ENCODE results near the gene GALNT17.
A peak's percentile ranks its signal among the peaks of the same experiment; 100 is the strongest.

The GALNT17 gene

GRCh38 chr7:71132127-71132376 lies at the start of gene GALNT17:
Gene GALNT17 (plus strand): TSS chr7:71132144.
- Histone ChIP-seq H3K9ac (ENCODE audit: low read length) (no peak within 1 kb of the TSS), H3K4me3 (ENCODE audit: low read length) (peak within 1 kb of the TSS; percentile 60), H3K36me3 (ENCODE audit: control insufficient read depth, insufficient read depth, low read length) (no peaks in the 10 kb centered on the region), H3K4me1 (ENCODE audit: control insufficient read depth, insufficient read depth, low read length) (peaks cover 3% of the 10 kb centered on the region), H3K27me3 (ENCODE audit: control insufficient read depth, insufficient read depth, low read length) (no peaks in the 10 kb centered on the region), H3K27ac (ENCODE audit: low read depth, low read length) (peak within 1 kb of the TSS; percentile 70)

- Histone ChIP-seq H3K4me1 (ENCODE audit: control insufficient read depth, insufficient read depth, low read length) (no peaks in the 10 kb centered on the region), H3K36me3 (ENCODE audit: control insufficient read depth, insufficient read depth, low read length) (no peaks in the 10 kb centered on the region), H3K27ac (ENCODE audit: low read depth, low read length) (no peak overlapping the region)
Measured at GRCh38 chr7:71095266-71095860, 36.6 kb upstream of the GALNT17 start.

GRCh38 chr7:71096351-71096750 lies 35.6 kb upstream of the GALNT17 start:
- Histone ChIP-seq H3K27me3 (ENCODE audit: control insufficient read depth, insufficient read depth, low read length) (no peaks in the 10 kb centered on the region), H3K36me3 (ENCODE audit: control insufficient read depth, insufficient read depth, low read length) (no peaks in the 10 kb centered on the region), H3K4me3 (ENCODE audit: low read length) (no peak overlapping the region), H3K27ac (ENCODE audit: low read depth, low read length) (no peak overlapping the region), H3K9ac (ENCODE audit: low read length) (no peak overlapping the region), H3K4me1 (ENCODE audit: control insufficient read depth, insufficient read depth, low read length) (no peaks in the 10 kb centered on the region)

More at GRCh38 chr7:71095266-71095860, 36.6 kb upstream of the GALNT17 start:
- no peak overlapping the region for H3K9ac ChIP-seq (ENCODE audit: low read length)
- no peak overlapping the region for H3K4me3 ChIP-seq (ENCODE audit: low read length)
- no peaks in the 10 kb centered on the region for H3K27me3 ChIP-seq (ENCODE audit: control insufficient read depth, insufficient read depth, low read length)

- Histone ChIP-seq H3K27ac (ENCODE audit: low read depth, low read length) (no peak overlapping the region), H3K9ac (ENCODE audit: low read length) (no peak overlapping the region), H3K27me3 (ENCODE audit: control insufficient read depth, insufficient read depth, low read length) (no peaks in the 10 kb centered on the region), H3K4me1 (ENCODE audit: control insufficient read depth, insufficient read depth, low read length) (no peaks in the 10 kb centered on the region), H3K4me3 (ENCODE audit: low read length) (no peak overlapping the region), H3K36me3 (ENCODE audit: control insufficient read depth, insufficient read depth, low read length) (no peaks in the 10 kb centered on the region)
Measured at GRCh38 chr7:71106226-71106625, 25.7 kb upstream of the GALNT17 start.

GRCh38 chr7:71112436-71112835 lies 19.5 kb upstream of the GALNT17 start:
- H3K9ac ChIP-seq (ENCODE audit: low read length), result no peak overlapping the region
- H3K36me3 ChIP-seq (ENCODE audit: control insufficient read depth, insufficient read depth, low read length), result no peaks in the 10 kb centered on the region
- H3K4me3 ChIP-seq (ENCODE audit: low read length), result no peak overlapping the region
- H3K4me1 ChIP-seq (ENCODE audit: control insufficient read depth, insufficient read depth, low read length), result no peaks in the 10 kb centered on the region
- no peaks in the 10 kb centered on the region for H3K27me3 ChIP-seq (ENCODE audit: control insufficient read depth, insufficient read depth, low read length)
- no peak overlapping the region for H3K27ac ChIP-seq (ENCODE audit: low read depth, low read length)

- Histone ChIP-seq H3K4me3 (ENCODE audit: low read length) (no peak overlapping the region), H3K9ac (ENCODE audit: low read length) (no peak overlapping the region), H3K4me1 (ENCODE audit: control insufficient read depth, insufficient read depth, low read length) (no peaks in the 10 kb centered on the region), H3K27me3 (ENCODE audit: control insufficient read depth, insufficient read depth, low read length) (no peaks in the 10 kb centered on the region), H3K36me3 (ENCODE audit: control insufficient read depth, insufficient read depth, low read length) (no peaks in the 10 kb centered on the region), H3K27ac (ENCODE audit: low read depth, low read length) (no peak overlapping the region)
Measured at GRCh38 chr7:71120096-71120495, 11.8 kb upstream of the GALNT17 start.

- no peak overlapping the region for H3K9ac ChIP-seq (ENCODE audit: low read length)
- H3K36me3 ChIP-seq (ENCODE audit: control insufficient read depth, insufficient read depth, low read length), result no peaks in the 10 kb centered on the region
- no peak overlapping the region for H3K27ac ChIP-seq (ENCODE audit: low read depth, low read length)
- H3K27me3 ChIP-seq (ENCODE audit: control insufficient read depth, insufficient read depth, low read length), result no peaks in the 10 kb centered on the region
- H3K4me1 ChIP-seq (ENCODE audit: control insufficient read depth, insufficient read depth, low read length), result no peaks in the 10 kb centered on the region
- H3K4me3 ChIP-seq (ENCODE audit: low read length), result no peak overlapping the region
Measured at GRCh38 chr7:71129126-71129525, 2.8 kb upstream of the GALNT17 start.

- Histone ChIP-seq H3K4me1 (ENCODE audit: control insufficient read depth, insufficient read depth, low read length) (no peaks in the 10 kb centered on the region), H3K36me3 (ENCODE audit: control insufficient read depth, insufficient read depth, low read length) (no peaks in the 10 kb centered on the region), H3K27me3 (ENCODE audit: control insufficient read depth, insufficient read depth, low read length) (no peaks in the 10 kb centered on the region), H3K27ac (ENCODE audit: low read depth, low read length) (no peak overlapping the region), H3K9ac (ENCODE audit: low read length) (no peak overlapping the region), H3K4me3 (ENCODE audit: low read length) (no peak overlapping the region)
Measured at GRCh38 chr7:71130031-71130679, 1.8 kb upstream of the GALNT17 start.

- no peaks in the 10 kb centered on the region for H3K27me3 ChIP-seq (ENCODE audit: control insufficient read depth, insufficient read depth, low read length)
- no peaks in the 10 kb centered on the region for H3K36me3 ChIP-seq (ENCODE audit: control insufficient read depth, insufficient read depth, low read length)
- peak overlapping the region; percentile 60 for H3K4me3 ChIP-seq (ENCODE audit: low read length)
- H3K27ac ChIP-seq (ENCODE audit: low read depth, low read length), result peak overlapping the region; percentile 70
- no peak overlapping the region for H3K9ac ChIP-seq (ENCODE audit: low read length)
- H3K4me1 ChIP-seq (ENCODE audit: control insufficient read depth, insufficient read depth, low read length), result peaks cover 3% of the 10 kb centered on the region
Measured at GRCh38 chr7:71131256-71132126, 453 bp upstream of the GALNT17 start.

- H3K27ac ChIP-seq (ENCODE audit: low read depth, low read length), result no peak overlapping the region
- H3K36me3 ChIP-seq (ENCODE audit: control insufficient read depth, insufficient read depth, low read length), result no peaks in the 10 kb centered on the region
- no peaks in the 10 kb centered on the region for H3K27me3 ChIP-seq (ENCODE audit: control insufficient read depth, insufficient read depth, low read length)
- peaks cover 3% of the 10 kb centered on the region for H3K4me1 ChIP-seq (ENCODE audit: control insufficient read depth, insufficient read depth, low read length)
- no peak overlapping the region for H3K9ac ChIP-seq (ENCODE audit: low read length)
- H3K4me3 ChIP-seq (ENCODE audit: low read length), result peak overlapping the region; percentile 60
Measured at GRCh38 chr7:71132377-71133231, 660 bp downstream of the GALNT17 start.

GRCh38 chr7:71133232-71133622 lies 1.3 kb downstream of the GALNT17 start:
- Histone ChIP-seq H3K27ac (ENCODE audit: low read depth, low read length) (no peak overlapping the region), H3K36me3 (ENCODE audit: control insufficient read depth, insufficient read depth, low read length) (no peaks in the 10 kb centered on the region), H3K9ac (ENCODE audit: low read length) (no peak overlapping the region), H3K27me3 (ENCODE audit: control insufficient read depth, insufficient read depth, low read length) (no peaks in the 10 kb centered on the region), H3K4me3 (ENCODE audit: low read length) (peak overlapping the region; percentile 60), H3K4me1 (ENCODE audit: control insufficient read depth, insufficient read depth, low read length) (peaks cover 3% of the 10 kb centered on the region)

GRCh38 chr7:71133856-71134255 lies 1.9 kb downstream of the GALNT17 start:
- peak overlapping the region; percentile 60 for H3K4me3 ChIP-seq (ENCODE audit: low read length)
- no peak overlapping the region for H3K9ac ChIP-seq (ENCODE audit: low read length)
- no peaks in the 10 kb centered on the region for H3K27me3 ChIP-seq (ENCODE audit: control insufficient read depth, insufficient read depth, low read length)

More at GRCh38 chr7:71133856-71134255, 1.9 kb downstream of the GALNT17 start:
- H3K36me3 ChIP-seq (ENCODE audit: control insufficient read depth, insufficient read depth, low read length), result no peaks in the 10 kb centered on the region
- peaks cover 3% of the 10 kb centered on the region for H3K4me1 ChIP-seq (ENCODE audit: control insufficient read depth, insufficient read depth, low read length)
- no peak overlapping the region for H3K27ac ChIP-seq (ENCODE audit: low read depth, low read length)
